A549 (cell line): Measurements from ENCODE around the gene FBXO11. TPM values are rescaled to one million over a fixed set of nuclear protein-coding genes. Genes with fewer than 3 reads are reported as not detected.

Experiments used
- ATAC-seq, 2 experiments: fragments of 200-7000 bp in 1 of 2; fragments of >200 bp in 1 of 2; cut with Nextera tagmentation in 1 of 2; cut with Tn5 transposase in 1 of 2; 3 replicates each; pipeline versions ENCODE4 v1.8.0 to v1.9.1; 2018 to 2020; ENCODE audit warnings: mild to moderate bottlenecking in 1 of 2, moderate library complexity in 1 of 2
- CTCF ChIA-PET: fragments of 300-600 bp; sonication (Branson Sonifier 250); formaldehyde crosslinking; extraction: SDS; loops from one replicate; lab custom pipeline; 2021; ENCODE audit warnings: antibody characterized with exemption, inconsistent platforms; lab: Yijun Ruan, JAX
- POLR2A ChIA-PET: fragments of 350-600 bp; formaldehyde crosslinking; extraction: SDS; loops from one replicate; lab custom pipeline; 2021; ENCODE audit warnings: antibody characterized with exemption, inconsistent platforms; lab: Yijun Ruan, JAX
- DNase-seq, 2 experiments: peaks; one replicate each; pipeline versions ENCODE4 v3.0.0 to v3.0.0-alpha.2; 2011 to 2016; ENCODE audit warnings: low read depth in 1 of 2, low spot score in 1 of 2
- FAIRE-seq: peaks from 2 replicates; lab custom pipeline; 2011; peaks lifted over from hg19 to GRCh38; lab: Jason Lieb, UNC
- H3K27ac ChIP-seq, 2 experiments: fragments of >200 bp; sonication (Bioruptor Twin); formaldehyde crosslinking; 3 replicates each; pipeline ENCODE4 v1.5.1; 2016 to 2017
- H3K4me1 ChIP-seq: fragments of >200 bp; sonication (Bioruptor Twin); formaldehyde crosslinking; 3 replicates; pipeline ENCODE4 v1.6.1; 2016
- H3K4me2 ChIP-seq: fragments of >200 bp; sonication (Bioruptor Twin); formaldehyde crosslinking; 3 replicates; pipeline ENCODE4 v1.6.1; 2016
- H3K4me3 ChIP-seq: fragments of >200 bp; sonication (Bioruptor Twin); formaldehyde crosslinking; 3 replicates; pipeline ENCODE4 v1.5.1; 2016
- H3K9me3 ChIP-seq: fragments of >200 bp; sonication (Bioruptor Twin); formaldehyde crosslinking; 3 replicates; pipeline ENCODE4 v1.6.1; 2016
- ATOH8 ChIP-seq: fragments of 250-450 bp; sonication (Bioruptor Pico); IDR thresholded peaks from 2 replicates; pipeline ENCODE4 v1.5.0; 2020; ENCODE audit warnings: low read depth, mild to moderate bottlenecking, moderate library complexity
- CHD2 ChIP-seq: fragments of 150-350 bp; IDR thresholded peaks from 2 replicates; pipeline ENCODE4 v1.6.1; 2014; ENCODE audit warnings: low read length; ENCODE audit not compliant: partially characterized antibody
- EHF ChIP-seq: fragments of 250-450 bp; sonication (Bioruptor Pico); IDR thresholded peaks from 2 replicates; pipeline ENCODE4 v1.5.0; 2020; ENCODE audit warnings: mild to moderate bottlenecking
- ESRRA ChIP-seq: fragments of 150-350 bp; IDR thresholded peaks from 2 replicates; pipeline ENCODE4 v1.6.1; 2014; ENCODE audit warnings: mild to moderate bottlenecking, low read length, borderline replicate concordance
- FOSB ChIP-seq: fragments of 250-450 bp; sonication (Bioruptor Pico); IDR thresholded peaks from 2 replicates; pipeline ENCODE4 v1.5.0; 2020; ENCODE audit warnings: mild to moderate bottlenecking, moderate library complexity
- FOXS1 ChIP-seq: fragments of 250-450 bp; sonication (Bioruptor Pico); IDR thresholded peaks from 2 replicates; pipeline ENCODE4 v1.5.0; 2020; ENCODE audit warnings: mild to moderate bottlenecking, moderate library complexity
- HDAC2 ChIP-seq: fragments of 200-600 bp; sonication (generic); IDR thresholded peaks from 2 replicates; pipeline ENCODE4 v1.6.1; 2016
- HES2 ChIP-seq: fragments of >200 bp; sonication (Bioruptor Twin); formaldehyde crosslinking; IDR thresholded peaks from 2 replicates; pipeline ENCODE4 v1.6.1; 2016
- KDM1A ChIP-seq: fragments of 200-600 bp; sonication (generic); IDR thresholded peaks from 2 replicates; pipeline ENCODE4 v1.6.1; 2016; ENCODE audit warnings: low read depth, mild to moderate bottlenecking
- NR3C1 ChIP-seq: fragments of >200 bp; sonication (Bioruptor Twin); formaldehyde crosslinking; IDR thresholded peaks from 3 replicates; pipeline ENCODE4 v1.6.1; 2017
- RFX5 ChIP-seq: fragments of 450-650 bp; IDR thresholded peaks from 2 replicates; pipeline ENCODE4 v1.7.1; 2014; ENCODE audit warnings: antibody characterized with exemption, mild to moderate bottlenecking, moderate library complexity
- RNF2 ChIP-seq: fragments of 200-600 bp; sonication (generic); IDR thresholded peaks from 2 replicates; pipeline ENCODE4 v1.6.1; 2016; ENCODE audit warnings: low read depth, mild to moderate bottlenecking, antibody characterized with exemption, moderate library complexity, borderline replicate concordance
- TFCP2L1 ChIP-seq: fragments of 250-450 bp; sonication (Bioruptor Pico); IDR thresholded peaks from 2 replicates; pipeline ENCODE4 v1.5.0; 2021; ENCODE audit warnings: mild to moderate bottlenecking
- ZC3H11A ChIP-seq: fragments of 450-650 bp; IDR thresholded peaks from 2 replicates; pipeline ENCODE4 v1.6.1; 2014; ENCODE audit warnings: antibody characterized with exemption, mild to moderate bottlenecking
- ZFP36 ChIP-seq: fragments of 450-650 bp; IDR thresholded peaks from 2 replicates; pipeline ENCODE4 v1.6.1; 2014; ENCODE audit warnings: borderline replicate concordance; ENCODE audit not compliant: partially characterized antibody
- WGBS: methylation state at CpG from one replicate; pipeline ENCODE4 v1.1.6; 2017; ENCODE audit errors: missing lambda C conversion rate; 5-methylcytosine and 5-hydroxymethylcytosine counted together
- polyA plus RNA-seq, 4 experiments: library from polyadenylated mRNA; depleted of rRNA in 3 of 4; stranded (reverse); fragments of >200 nt; fragmentation: RNase III in 1 of 4; extraction: RNeasy Plus Mini Kit Qiagen cat#74134 plus additional on column Dnase treatment in 1 of 4; gene quantifications; 2 replicates in 3 of 4; 3 replicates in 1 of 4; pipeline ENCODE4 v1.2.3, GENCODE V29; 2011 to 2017
- TF ChIP-seq, protein P1 (sequence below): fragments of 200-600 bp; sonication (generic); IDR thresholded peaks from 2 replicates; pipeline ENCODE4 v1.6.1; 2016; ENCODE audit warnings: antibody characterized with exemption, mild to moderate bottlenecking, moderate library complexity
- TF ChIP-seq, protein P2 (sequence below): fragments of >200 bp; sonication (Bioruptor Twin); formaldehyde crosslinking; IDR thresholded peaks from 3 replicates; pipeline ENCODE4 v1.5.1; 2016

FBXO11 gene
- polyA plus RNA-seq, 2 of the 4 experiments (the other 2 are of a cell fraction): 51.1 to 61.4 TPM

GRCh38 chr2:47870641-47871540, 35.4 kb downstream of the FBXO11 start:
- ChIA-PET CTCF (interaction anchor here (0.6 to 1.8 kb wide), 5 partner anchors 13 to 600 kb away, joined by 3 to 7 read pairs (median 4); no protein-coding TSS in a partner anchor), POLR2A (no interaction called here)
- WGBS: 95% methylated on average over 7 of the region's 7 CpGs
- no peak for DNase-seq
- H3K4me3 ChIP-seq: no peak overlapping the region
- peaks cover 14% of the 10 kb centered on the region for H3K4me1 ChIP-seq
- no peak for TF ChIP-seq KDM1A
- no peak for TF ChIP-seq CHD2
- TF ChIP-seq HES2: no peak
- no peak for TF ChIP-seq FOSB
- TF ChIP-seq HDAC2: no peak
- TF ChIP-seq, protein P1, sequence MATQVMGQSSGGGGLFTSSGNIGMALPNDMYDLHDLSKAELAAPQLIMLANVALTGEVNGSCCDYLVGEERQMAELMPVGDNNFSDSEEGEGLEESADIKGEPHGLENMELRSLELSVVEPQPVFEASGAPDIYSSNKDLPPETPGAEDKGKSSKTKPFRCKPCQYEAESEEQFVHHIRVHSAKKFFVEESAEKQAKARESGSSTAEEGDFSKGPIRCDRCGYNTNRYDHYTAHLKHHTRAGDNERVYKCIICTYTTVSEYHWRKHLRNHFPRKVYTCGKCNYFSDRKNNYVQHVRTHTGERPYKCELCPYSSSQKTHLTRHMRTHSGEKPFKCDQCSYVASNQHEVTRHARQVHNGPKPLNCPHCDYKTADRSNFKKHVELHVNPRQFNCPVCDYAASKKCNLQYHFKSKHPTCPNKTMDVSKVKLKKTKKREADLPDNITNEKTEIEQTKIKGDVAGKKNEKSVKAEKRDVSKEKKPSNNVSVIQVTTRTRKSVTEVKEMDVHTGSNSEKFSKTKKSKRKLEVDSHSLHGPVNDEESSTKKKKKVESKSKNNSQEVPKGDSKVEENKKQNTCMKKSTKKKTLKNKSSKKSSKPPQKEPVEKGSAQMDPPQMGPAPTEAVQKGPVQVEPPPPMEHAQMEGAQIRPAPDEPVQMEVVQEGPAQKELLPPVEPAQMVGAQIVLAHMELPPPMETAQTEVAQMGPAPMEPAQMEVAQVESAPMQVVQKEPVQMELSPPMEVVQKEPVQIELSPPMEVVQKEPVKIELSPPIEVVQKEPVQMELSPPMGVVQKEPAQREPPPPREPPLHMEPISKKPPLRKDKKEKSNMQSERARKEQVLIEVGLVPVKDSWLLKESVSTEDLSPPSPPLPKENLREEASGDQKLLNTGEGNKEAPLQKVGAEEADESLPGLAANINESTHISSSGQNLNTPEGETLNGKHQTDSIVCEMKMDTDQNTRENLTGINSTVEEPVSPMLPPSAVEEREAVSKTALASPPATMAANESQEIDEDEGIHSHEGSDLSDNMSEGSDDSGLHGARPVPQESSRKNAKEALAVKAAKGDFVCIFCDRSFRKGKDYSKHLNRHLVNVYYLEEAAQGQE: no peak
- TF ChIP-seq TFCP2L1 (CRISPR knock-in tag): no peak
- TF ChIP-seq, protein P2, sequence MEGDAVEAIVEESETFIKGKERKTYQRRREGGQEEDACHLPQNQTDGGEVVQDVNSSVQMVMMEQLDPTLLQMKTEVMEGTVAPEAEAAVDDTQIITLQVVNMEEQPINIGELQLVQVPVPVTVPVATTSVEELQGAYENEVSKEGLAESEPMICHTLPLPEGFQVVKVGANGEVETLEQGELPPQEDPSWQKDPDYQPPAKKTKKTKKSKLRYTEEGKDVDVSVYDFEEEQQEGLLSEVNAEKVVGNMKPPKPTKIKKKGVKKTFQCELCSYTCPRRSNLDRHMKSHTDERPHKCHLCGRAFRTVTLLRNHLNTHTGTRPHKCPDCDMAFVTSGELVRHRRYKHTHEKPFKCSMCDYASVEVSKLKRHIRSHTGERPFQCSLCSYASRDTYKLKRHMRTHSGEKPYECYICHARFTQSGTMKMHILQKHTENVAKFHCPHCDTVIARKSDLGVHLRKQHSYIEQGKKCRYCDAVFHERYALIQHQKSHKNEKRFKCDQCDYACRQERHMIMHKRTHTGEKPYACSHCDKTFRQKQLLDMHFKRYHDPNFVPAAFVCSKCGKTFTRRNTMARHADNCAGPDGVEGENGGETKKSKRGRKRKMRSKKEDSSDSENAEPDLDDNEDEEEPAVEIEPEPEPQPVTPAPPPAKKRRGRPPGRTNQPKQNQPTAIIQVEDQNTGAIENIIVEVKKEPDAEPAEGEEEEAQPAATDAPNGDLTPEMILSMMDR: no peak
- TF ChIP-seq NR3C1: no peak
- no peak for TF ChIP-seq FOXS1 (CRISPR knock-in tag)
- no peak for TF ChIP-seq RFX5
- TF ChIP-seq ZFP36: no peak
- TF ChIP-seq EHF: no peak
- no peak for TF ChIP-seq ESRRA
- no peak for TF ChIP-seq ATOH8 (CRISPR knock-in tag)
- no peak for ATAC-seq
- FAIRE-seq: no peak
- H3K9me3 ChIP-seq: no peaks in the 10 kb centered on the region
- no peak overlapping the region for H3K27ac ChIP-seq
- no peak overlapping the region for H3K4me2 ChIP-seq

DNA sequence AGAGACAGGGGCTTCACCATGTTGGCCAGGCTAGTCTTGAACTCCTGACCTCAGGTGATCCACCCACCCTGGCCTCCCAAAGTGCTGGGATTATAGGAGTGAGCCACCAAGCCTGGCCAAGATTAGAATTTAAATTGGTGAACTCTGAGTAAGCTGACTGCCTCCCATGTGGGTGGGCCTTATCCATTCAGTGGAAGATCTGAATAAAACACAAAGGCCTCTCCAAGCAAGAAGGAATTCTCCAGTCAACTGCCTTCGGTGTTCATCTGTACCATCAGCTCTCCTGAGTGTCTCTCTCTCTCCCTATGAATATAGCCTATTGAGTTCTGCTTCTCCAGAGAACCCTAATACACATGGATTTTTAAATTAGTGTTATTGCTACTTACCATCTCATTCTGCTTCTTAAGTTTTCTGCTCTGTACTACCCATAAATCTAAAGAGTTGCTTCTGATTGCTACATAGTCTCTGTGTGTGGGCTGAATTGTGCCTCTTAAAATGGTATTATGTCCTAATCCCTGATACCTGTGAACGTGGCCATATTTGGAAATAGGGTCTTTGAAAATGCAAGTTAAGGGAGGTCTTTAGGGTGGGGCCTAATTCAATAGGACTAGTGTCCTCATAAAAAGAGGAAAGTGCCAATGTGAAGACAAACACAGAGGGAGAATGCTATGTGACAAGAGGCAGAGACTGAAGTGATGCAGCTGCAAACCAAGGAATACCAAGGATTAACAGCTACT, 36.3 kb downstream of the FBXO11 start:
- H3K4me2 ChIP-seq: no peak overlapping the region
- no peak overlapping the region for H3K4me3 ChIP-seq
- no peaks in the 10 kb centered on the region for H3K9me3 ChIP-seq
- TF ChIP-seq RNF2 (no peak), ZC3H11A (no peak)
- 95% methylated on average over 2 of the region's 2 CpGs for WGBS
- ATAC-seq (no peak), FAIRE-seq (no peak), DNase-seq (no peak)
- peaks cover 17% of the 10 kb centered on the region for H3K4me1 ChIP-seq
- ChIA-PET CTCF (interaction anchor here (1.1 to 1.8 kb wide), 4 partner anchors 12 to 601 kb away, joined by 4 to 7 read pairs (median 5); no protein-coding TSS in a partner anchor), POLR2A (no interaction called here)
- H3K27ac ChIP-seq: no peak overlapping the region
